ENCODE data around the gene SGMS1.

Gene SGMS1

DNA sequence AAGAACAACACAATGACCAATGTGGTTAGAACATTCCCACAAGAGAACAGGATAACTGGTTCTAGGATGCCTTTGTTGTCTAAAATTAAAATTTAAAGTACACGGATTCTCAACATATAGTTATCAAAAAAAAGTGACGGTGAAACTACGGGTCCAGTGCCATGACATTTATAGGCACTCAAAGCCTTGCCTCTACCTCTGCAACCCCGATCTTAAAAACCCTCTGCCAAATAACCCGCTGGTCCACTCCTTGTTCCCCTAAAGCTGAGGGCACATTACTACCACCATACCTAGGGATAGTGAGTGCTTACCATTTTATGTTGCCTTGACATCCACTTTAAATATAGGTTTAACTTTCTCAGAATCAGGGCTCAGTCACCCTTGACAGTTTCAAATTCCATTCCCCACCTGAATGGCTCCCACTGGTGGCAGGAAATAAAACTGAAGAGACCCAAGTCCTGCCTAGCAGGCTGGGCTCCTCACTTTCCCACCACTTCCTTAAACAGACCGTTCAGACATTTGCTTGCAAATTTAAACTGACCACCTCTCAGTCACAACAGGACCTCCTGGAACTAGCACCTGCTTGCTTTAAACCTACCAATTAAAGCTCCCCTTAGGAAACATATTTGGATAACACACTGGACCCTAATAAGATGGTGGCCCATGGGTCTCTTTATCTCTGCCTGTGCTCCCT is 202.6 kb downstream of the SGMS1 start:
- peak; percentile 60 for DNase-seq (ENCODE audit: low spot score)

DNA sequence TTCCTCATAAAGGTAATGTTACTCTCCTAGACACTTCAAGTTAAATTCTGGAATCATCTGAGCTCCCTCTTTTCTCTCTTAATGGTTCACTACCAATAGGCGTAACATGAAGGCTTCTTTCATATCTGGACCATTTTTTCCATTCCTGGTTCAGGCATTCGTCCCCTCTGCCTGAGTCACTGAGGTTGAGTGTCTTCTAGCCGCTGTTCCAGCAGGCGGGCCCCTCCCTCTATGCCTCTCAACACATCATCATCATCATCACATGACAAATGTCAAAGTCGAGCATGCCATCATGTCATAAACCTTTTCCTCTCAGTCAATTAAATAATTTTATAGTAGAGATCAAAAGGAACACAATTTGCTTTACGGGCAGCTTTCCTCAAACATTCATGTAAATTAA is 203.6 kb downstream of the SGMS1 start:
- DNase-seq (ENCODE audit: low spot score) = no peak

- DNase-seq (ENCODE audit: low spot score) = peak; percentile 59
Measured at GRCh38 chr10:50419756-50420155, 204.0 kb downstream of the SGMS1 start.

DNA sequence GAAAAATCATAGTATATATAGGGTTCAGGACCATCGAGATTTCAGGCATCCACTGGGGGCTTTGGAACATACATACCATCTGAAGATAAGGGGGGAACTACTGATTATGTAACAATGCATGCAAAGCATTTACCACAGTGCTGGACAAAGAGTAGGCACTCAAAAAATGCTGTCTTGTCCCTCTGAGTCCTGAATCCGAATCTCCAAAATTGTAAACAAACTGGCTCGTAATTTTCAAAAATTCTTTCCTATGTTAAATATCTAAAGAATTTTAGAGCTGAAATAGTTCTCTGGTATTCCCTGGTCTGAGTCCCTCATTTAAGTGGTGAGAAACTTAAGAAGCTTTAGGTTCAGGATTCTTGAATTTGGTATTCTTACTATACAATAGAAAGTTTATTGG is 204.7 kb downstream of the SGMS1 start:
- no peak for DNase-seq (ENCODE audit: low spot score)

- peak; percentile 88 for DNase-seq (ENCODE audit: low spot score)
Measured at GRCh38 chr10:50417886-50418830, 205.6 kb downstream of the SGMS1 start.

DNA sequence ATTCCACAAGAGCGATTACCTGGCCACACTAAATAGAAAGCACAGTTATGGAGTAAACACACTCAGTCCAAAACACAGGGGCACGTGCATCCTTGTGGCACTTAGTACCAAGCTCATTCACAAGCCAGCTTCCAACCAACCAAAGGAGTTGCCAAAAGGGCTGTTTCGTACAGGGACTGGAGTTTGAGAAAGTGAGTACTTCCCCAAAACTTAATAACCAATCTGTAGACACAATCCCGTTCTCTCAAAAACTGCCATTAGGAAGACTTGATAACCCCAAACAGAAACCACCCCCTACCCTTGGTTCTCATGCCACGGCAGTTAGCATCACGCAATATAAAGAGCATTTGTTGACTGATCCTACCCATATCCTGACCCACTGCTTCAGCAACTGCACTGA is 206.3 kb downstream of the SGMS1 start:
- no peak for DNase-seq (ENCODE audit: low spot score)

DNA sequence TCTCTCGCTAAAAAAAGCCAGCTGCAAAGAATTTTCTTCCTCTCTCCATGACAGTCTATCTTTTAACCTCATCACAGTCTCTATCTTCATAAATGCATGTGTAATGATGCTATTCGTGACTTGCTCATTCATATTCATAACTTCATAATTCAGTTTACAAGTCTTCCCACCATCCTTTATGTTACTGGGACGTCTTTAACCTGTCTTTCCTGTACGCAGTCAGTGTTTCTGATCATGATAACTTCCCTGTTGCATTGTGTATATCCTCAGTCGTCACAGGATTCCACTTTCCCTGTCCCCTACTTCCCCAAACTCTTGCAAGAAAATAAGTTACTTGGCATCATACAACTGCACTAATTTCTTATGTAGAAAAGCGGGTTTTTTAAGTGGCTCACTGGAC is 206.9 kb downstream of the SGMS1 start:
- no peak for DNase-seq (ENCODE audit: low spot score)

- DNase-seq (ENCODE audit: low spot score) = no peak
Measured at GRCh38 chr10:50416181-50416824, 207.5 kb downstream of the SGMS1 start.

GRCh38 chr10:50415292-50415691 is 208.5 kb downstream of the SGMS1 start:
- DNase-seq (ENCODE audit: low spot score) = no peak

GRCh38 chr10:50410066-50410811 is 213.5 kb downstream of the SGMS1 start:
- DNase-seq (ENCODE audit: low spot score) = no peak

DNA sequence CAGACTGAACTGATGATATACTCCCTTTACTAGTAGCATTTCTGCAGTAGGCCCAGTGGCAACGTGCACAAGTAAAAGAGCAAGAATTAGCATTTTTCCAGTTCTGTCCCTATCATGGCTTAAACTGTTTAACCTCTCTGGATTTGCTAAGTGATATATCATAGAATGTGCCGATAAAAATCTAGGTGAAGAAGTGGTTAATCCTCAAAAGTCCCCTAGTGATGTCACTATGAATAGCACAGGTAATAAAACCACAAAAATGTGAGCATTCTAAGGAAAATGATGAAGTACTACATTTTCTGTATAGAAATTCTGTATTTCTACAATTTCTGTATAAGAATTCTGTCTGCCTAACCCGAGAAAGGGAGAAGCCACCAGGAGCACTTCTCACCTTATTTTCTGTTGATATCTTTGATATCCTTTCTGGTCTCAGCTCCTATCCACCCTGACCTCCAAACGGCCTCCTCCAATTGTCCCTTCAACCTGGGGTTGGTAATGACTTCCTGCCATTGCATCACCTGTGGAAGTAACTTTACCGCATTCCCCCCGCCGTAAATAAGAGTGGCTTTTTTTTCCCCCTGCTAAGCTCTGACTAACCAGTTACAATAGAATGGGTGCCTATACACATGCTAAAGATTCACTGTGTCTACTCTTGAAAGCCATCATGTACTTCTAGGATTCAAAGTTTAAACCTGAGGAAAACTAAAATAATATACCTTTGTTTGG is 216.5 kb downstream of the SGMS1 start:
- DNase-seq (ENCODE audit: low spot score) = no peak

DNA sequence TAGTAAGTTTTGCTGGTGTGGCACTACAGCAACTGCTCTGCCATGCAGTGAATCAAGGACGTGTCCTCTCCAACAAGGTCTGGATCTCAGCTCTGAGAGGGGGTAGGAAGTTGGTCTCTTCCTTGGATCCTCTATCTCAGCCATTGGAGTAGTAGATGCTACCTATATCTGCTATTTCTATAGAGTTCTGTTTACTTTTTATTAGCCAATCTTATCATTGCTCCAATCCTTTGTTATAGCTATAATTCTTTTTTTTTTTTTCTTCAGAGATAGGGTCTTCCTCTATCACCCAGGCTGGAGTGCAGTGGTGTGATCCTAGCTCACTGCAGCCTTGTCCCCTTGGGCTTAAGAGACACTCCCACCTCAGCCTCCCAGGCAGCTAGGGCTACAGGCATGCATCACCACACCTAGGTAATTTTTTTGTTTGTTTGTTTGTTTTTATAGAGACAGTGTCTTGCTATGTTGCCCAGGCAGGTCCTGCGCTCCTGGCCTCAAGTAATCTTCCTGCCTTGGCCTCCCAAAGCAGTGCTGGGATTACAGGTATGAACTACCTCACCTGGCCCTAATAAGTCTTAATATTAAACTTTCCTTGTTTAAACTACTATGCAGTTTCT is 217.2 kb downstream of the SGMS1 start:
- DNase-seq (ENCODE audit: low spot score) = no peak

DNA sequence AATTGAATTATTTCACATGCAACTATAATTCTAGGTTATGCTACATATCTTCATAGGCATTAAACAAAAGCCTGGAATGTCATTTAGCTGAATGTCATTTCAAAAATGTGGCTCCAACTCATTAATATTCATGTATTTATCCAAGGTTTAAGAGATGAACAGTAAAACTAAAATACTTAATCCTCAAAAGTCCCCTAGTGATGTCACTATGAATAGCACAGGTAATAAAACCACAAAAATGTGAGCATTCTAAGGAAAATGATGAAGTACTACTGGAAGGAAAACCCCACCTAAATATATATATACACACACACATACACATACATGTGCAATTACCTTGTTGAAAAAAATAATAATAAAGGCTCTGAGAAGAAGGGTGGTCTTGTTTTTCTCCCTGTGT is 218.0 kb downstream of the SGMS1 start:
- no peak for DNase-seq (ENCODE audit: low spot score)

DNA sequence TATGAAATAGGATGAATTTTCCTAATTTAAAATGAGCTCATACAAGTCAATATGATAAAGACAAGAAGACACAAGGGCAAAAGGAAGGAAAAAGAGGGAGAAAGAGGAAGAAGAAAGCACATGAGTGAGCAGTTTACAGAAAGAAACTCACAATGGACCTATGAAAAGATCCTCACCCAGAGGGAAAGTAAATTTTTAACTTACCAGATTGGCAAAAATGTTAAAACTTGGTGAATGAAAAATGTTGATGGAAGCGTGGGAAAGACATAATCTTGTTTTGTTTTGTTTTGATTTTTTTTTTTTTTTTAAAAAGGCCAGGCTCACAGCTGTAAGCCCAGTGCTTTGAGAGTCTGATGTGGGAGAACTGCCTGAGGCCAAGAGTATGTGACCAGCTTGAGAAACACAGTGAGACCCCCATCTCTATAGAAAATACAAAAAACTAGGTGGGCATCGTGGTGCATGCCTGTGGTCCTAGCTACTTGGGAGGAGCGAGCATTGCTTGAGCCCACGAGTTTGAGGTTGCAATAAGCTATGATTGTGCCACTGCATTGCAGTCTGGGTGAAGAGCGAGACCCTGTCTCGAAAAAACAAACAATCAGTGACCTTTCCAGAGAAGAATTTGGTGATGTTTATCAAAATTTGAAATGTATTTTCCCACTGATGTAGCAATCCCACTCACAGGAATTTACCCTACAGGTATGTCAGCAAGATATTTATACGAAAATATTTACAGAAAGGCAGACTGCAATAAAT is 219.6 kb downstream of the SGMS1 start:
- DNase-seq (ENCODE audit: low spot score) = no peak

DNA sequence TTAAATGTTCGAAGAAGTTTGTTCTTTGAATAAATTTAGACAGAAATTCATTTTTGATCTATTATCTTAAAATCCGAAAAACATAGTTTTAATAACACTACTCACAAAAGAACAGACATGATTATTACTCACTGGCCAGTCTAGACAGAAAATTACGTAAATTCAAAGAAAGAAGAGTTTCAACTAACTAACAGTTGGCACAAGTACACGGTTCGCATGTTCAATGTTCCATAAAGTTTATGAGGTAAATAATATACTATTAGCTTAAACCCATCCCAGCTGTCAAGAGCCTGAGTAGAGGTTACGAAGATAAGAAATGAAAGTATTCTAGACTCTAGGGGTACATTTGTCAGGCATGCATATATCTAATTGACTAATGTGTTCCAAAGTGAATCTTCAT is 220.7 kb downstream of the SGMS1 start:
- DNase-seq (ENCODE audit: low spot score) = no peak

- DNase-seq (ENCODE audit: low spot score) = no peak
Measured at GRCh38 chr10:50402466-50402865, 221.3 kb downstream of the SGMS1 start.

- no peak for DNase-seq (ENCODE audit: low spot score)
Measured at GRCh38 chr10:50400694-50401093, 223.1 kb downstream of the SGMS1 start.

DNA sequence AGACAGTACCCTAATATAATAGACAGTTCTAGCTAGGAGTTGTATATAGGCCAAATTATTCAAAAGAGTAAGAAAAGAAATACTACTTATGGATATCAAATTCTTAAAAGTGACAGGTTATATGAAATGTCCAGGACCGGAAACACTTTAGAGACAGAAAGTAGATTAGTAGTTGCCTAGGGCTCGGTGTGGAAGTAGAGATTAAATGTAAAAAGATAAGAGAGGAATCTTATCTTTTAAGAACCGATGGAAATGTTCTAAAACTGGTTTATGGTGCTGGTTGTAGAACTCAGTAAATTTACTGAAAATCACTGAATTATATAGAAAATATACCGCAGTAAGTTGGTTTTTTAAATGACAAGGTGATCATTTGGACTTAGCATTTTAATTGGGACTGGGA is 224.9 kb downstream of the SGMS1 start:
- DNase-seq (ENCODE audit: low spot score) = no peak

- no peak for DNase-seq (ENCODE audit: low spot score)
Measured at GRCh38 chr10:50398381-50398780, 225.4 kb downstream of the SGMS1 start.

All from activated CD4-positive, alpha-beta T cell treated with anti-CD3 and anti-CD28 coated beads, Interleukin-2, Interleukin-4, amounts not matched to agents 100 ng/mL and 50 ng/mL, durations not matched to agents 16 hours and 8 hours (primary cell).